Stimulated activated CD4-positive, alpha-beta T cell treated with anti-CD3 and anti-CD28 coated beads, Interleukin-4, amount 100 ng/mL, for 24 hours (primary cell): ENCODE data around the gene CRTAP.
A peak's percentile ranks its signal among the peaks of the same experiment; 100 is the strongest.
"Not testable (repeated sequence)": the region's sequence is repeated elsewhere in the genome, so short reads cannot be mapped to it uniquely, and the experiment has no call there.

Experiments
- DNase-seq: peaks from one replicate; pipeline ENCODE4 v3.0.0-alpha.2; 2020

Gene CRTAP

DNA sequence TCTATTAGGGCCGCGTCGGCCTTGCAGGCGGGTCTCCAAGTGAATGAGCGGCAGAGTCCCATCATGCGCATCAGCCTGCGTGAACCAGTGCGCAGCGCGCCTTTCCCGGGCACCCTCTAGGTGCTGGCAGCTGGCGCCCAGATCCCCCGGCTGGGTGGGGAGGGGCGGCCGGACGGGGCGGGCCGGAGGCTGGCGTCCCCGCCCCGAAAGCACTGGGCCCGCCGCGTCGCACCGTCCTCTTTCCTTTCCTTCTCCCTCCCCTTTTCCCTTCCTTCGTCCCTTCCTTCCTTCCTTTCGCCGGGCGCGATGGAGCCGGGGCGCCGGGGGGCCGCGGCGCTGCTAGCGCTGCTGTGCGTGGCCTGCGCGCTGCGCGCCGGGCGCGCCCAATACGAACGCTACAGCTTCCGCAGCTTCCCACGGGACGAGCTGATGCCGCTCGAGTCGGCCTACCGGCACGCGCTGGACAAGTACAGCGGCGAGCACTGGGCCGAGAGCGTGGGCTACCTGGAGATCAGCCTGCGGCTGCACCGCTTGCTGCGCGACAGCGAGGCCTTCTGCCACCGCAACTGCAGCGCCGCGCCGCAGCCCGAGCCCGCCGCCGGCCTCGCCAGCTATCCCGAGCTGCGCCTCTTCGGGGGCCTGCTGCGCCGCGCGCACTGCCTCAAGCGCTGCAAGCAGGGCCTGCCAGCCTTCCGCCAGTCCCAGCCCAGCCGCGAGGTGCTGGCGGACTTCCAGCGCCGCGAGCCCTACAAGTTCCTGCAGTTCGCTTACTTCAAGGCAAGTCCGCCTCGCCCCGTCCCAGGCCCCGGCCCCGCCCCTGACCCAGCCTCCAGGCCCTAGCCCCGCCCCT lies at the start of gene CRTAP:
CRTAP (plus strand) TSS at position 243 of the 850 bp plus-strand sequence; CDS start at position 307, 64 bp downstream.
- peak; percentile 85 for DNase-seq

- peak; percentile 47 for DNase-seq
Observed at GRCh38 chr3:33064929-33065328, 48.9 kb upstream of the CRTAP start.

DNA sequence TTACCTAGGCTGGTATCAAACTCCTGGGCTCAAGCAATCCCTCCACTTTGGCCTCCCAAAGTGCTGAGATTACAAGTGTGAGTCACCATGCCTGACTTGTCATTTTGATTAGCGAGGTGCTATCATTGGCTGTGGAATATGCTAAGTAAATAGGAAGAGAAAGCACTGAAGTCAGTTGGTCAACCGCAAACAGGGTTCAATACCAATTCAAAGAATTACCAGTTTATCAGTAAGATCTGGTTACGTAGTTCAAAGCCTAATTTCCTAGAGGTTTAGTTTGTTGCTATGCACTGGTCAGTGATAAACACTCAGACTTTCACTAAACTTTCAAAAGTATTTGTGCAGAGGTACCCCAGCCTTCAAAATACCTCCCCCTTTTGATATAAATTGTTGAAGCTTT lies 46.3 kb upstream of the CRTAP start:
- DNase-seq, result no peak

- not testable (repeated sequence) for DNase-seq
Observed at GRCh38 chr3:33069862-33070261, 44.0 kb upstream of the CRTAP start.

DNA sequence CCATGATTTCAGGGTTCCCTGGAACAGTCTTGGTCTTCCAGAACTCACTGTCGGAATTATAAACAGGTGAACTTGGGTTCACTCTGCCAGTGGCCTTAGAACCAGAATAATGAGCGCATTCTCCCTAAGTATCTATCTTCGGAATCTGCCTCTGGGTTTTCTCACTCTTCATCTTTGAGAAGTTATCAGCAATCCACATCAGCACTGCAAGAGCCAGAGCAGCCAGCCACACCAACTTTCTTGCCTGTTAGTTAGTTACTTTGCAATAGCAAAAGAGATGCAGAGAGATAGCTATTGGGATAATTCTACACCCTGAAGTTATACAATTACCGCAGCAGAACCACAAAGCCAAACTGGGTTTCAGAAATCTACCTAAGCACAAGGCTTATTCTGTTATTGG lies 42.6 kb upstream of the CRTAP start:
- DNase-seq, result no peak

DNA sequence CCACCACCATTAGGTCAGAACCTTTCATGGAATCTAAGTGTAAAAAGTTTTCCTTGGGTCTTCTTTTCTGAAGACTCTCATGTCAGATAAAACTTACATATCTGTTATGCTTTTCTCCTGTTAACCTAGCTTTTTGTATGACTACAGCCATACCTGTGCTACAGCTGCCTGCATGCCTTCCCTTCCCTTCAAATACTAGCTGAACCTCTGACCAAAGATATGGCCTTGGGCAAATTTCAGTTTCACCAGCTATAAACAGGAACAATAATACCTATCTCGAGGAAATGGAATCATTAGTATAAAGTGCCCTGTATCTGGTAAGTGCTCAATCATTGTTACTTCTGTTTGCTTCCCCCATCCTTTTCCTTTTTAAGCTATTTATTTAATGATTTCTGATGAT lies 41.9 kb upstream of the CRTAP start:
- DNase-seq, result no peak

GRCh38 chr3:33074217-33075067 lies 39.4 kb upstream of the CRTAP start:
- peak; percentile 83 for DNase-seq

GRCh38 chr3:33075995-33076394 lies 37.8 kb upstream of the CRTAP start:
- DNase-seq, result no peak

DNA sequence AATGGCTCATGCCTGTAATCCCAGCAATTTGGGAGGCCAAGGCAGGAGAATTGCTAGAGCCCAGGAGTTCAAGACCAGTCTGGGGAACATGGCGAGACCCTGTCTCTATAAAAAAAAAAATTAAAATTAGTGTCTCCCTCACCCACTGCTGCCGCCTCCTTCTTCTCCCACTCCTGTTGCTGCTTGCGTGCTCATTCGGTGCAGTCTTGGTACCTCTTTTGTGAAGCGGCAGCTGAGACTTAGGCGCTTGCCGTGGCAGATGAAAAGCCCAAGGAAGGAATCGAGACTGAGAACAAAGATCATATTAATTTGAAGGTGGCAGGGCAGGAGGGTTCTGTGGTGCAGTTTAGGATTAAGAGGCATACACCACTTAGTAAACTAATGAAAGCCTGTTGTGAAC lies 36.9 kb upstream of the CRTAP start:
- DNase-seq, result no peak

GRCh38 chr3:33077976-33078375 lies 35.8 kb upstream of the CRTAP start:
- DNase-seq, result no peak

GRCh38 chr3:33079813-33080212 lies 34.0 kb upstream of the CRTAP start:
- not testable (repeated sequence) for DNase-seq

DNA sequence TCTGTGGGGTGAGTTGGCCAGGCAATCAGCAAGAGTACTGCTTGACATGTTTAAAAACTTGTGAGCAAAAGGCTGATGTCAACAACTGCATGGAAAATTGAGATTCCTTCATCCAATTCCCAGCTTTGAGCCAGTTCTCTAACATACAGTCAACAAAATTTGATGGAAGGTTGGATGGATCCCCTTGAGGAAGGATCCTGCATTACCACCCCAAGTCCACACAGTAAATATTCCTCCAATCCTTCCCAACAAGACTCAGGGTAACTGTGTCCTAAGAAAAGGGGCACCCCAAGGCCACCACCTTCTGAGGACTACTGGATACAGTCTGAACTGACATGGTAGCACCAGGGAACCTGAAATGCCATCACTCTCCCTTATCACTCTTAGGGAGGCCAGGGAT lies 32.0 kb upstream of the CRTAP start:
- no peak for DNase-seq

DNA sequence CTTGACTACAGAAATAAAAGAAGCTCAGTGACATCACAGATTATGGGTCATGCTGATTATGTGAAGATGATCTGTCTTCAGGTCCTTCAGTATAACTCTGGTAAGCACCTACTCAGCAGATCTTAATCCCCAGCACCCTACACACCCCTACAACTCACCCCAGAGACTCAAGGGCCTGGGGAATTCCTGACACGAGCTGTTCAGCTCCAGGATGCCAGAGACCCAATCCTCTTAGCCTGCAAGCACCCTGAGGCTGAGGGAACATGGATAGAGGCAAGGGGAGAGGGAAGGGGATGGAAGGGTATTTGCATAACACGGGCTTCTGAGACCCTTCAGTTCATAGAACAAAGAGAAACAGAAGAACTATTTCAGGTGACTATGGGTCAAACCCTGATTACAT lies 29.9 kb upstream of the CRTAP start:
- no peak for DNase-seq

DNA sequence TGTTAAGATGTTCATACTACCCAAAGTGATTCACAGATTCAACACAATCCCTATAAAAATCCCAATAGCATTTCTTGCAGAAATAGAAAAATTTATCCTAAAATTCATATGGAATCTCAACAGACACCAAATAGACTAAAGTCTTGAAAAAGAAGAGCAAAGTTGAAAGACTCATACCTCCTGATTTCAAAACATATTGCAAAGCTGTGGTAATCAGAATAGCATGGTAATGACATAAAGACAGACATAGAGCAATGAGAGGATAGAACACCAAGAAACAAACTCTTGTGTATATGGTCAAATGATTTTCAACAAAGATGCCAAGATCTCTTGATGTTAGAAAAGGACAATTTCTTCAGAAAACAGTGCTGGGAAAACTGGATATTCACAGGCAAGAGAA lies 25.1 kb upstream of the CRTAP start:
- no peak for DNase-seq

DNA sequence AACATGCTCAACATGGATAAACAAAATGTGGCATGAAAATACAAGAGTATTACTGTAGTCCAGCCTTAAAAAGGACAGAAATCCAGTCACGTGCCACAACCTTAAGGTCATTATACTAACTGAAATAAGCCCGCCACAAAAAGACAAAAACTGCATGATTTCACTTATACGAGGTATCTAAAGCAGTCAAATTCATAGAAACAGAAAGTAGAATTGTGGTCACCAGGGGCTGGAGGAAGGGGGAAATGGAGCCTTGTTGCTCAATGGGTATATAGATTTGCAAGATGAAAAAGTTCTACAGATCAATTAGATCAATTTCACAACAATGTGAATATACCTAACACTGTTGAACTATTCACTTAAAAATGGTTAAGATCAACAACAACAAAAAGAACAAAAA lies 24.3 kb upstream of the CRTAP start:
- DNase-seq, result no peak

DNA sequence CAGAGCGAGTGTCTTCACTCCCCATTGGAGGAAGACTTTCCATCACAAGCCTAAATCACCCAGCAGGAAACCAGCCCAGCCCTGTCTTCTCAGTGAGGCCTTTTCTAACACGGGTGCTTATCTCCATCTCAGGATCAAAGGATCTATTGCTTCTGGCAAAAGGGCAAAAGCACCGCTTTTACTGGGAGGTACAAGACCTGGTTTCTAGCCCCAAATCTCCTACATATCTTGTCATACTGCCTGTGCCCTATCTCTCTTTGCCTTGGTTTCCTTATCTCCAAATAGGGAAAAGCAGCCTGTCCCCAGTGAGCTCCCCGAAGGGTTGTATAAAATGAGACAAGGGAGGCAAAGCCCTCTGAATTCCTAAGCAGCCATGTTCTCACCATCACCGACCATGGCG lies 22.1 kb upstream of the CRTAP start:
- no peak for DNase-seq

GRCh38 chr3:33092496-33093254 lies 21.1 kb upstream of the CRTAP start:
- DNase-seq, result no peak

DNA sequence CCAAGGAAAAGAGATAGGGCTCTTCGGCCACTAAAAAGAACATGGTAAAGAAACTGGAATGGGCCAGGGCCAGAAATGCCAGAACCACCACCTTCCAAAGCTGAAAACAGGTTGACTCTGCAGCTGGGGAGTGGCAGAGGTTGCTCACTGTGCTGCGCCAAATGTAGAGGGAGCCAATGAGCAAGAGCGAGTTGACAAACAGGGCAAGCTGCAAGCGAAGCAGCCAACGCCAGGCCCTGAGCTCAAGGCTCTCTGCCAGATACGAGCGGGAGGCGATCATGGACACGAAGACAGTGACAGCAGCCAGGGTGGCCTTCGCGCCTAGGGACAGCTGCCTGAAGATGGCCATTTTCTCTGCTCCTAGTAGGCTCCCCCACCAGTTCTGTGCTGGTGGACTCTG lies 20.0 kb upstream of the CRTAP start:
- no peak for DNase-seq

- DNase-seq, result no peak
Observed at GRCh38 chr3:33095436-33095835, 18.4 kb upstream of the CRTAP start.

DNA sequence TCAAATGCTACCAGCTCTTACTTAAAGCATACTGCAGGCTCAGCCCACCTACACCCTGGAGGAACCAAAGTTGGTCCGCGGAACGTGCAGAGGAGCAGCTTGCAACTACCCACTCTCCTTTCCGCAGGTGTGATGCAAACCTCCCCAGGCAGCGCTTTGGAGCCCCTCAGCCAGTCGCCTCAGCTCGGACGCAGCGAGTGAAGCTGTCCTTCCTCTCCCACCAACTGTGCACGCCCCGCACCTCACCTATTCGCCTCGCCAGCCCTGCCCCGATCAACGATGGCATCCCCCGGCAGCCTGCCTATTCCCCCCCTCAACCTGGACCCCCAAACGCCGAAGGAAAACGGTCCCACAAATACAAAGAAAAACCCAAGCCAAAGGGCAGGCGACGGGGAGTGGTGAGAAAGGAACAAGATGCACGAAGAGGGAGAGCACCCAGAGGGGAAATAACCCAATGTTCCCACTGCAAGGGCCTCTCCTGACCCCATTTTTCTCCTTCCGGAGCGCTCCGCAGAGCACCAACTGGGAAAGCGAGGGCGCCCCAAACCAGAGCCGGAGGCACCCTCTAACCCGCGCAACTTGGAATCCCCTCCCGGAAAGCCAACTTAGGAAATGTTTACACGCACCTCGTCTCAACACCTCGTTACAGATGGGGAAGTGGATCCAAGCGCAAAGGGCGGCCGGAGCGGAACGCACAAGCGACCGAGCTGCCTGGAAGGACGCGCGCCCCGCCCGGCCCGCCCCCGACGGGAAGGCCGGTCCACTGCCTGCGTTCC lies 17.5 kb upstream of the CRTAP start:
- peak; percentile 50 for DNase-seq

DNA sequence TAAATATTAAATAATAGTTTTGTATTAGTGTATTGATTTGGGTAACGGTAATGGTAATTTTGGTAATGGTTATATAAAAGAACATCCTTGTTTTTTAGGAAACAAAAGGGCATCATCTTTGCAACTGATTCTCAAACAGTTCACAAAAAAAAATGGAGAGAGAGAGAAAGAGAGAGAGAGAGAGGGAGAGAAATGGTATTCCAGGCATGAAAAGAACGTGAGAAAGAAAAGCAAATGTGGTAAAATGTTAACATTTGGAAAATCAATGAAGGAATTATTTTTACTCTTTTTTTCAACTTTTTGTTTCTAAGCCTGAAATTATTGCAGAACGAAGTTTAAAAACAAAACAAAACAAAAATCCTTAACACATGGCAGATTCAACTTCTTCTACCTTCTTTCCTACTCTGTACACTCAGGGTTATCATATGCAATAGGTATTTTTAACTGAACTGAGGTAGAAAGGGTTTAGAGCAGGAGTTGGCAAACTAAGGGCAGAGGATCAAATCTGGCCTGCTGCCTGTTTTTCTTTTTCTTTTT lies 14.6 kb upstream of the CRTAP start:
- DNase-seq, result no peak

DNA sequence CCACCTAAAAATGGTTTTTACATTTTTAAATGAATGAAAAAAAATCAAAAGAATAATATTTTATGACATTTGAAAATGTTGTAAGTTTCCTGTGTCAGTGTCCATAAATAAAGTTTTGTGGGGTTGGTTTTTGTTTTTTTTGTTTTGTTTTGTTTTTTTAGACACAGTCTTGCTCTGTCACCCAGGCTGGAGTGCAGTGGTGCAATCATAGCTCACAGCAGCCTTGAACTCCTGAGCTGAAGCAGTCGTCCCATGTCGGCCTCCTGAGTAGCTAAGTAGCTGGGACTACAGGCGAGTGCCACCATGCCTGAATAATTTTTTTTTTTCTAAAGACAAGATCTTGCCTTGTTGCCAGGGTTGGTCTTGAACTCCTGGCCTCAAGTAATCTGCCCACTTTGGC lies 14.1 kb upstream of the CRTAP start:
- DNase-seq, result no peak
